Putamen (tissue), 1 donor: ENCODE measurements around the gene XIRP1.
A peak's percentile ranks its signal among the peaks of the same experiment; 100 is the strongest.
"Not testable (repeated sequence)": the region's sequence is repeated elsewhere in the genome, so short reads cannot be mapped to it uniquely, and the experiment has no call there.

ENCODE experiments used
- DNase-seq: peaks from one replicate; pipeline ENCODE4 v3.0.0-alpha.2; 2016; ENCODE audit warnings: low spot score

Gene XIRP1

GRCh38 chr3:39185959-39186691 lies 6.3 kb downstream of the XIRP1 start:
- DNase-seq = no peak

- DNase-seq = no peak
Measured at GRCh38 chr3:39185326-39185958, 7.0 kb downstream of the XIRP1 start.

- DNase-seq = no peak
Measured at GRCh38 chr3:39184968-39185285, 7.5 kb downstream of the XIRP1 start.

- DNase-seq = no peak
Measured at GRCh38 chr3:39184081-39184967, 8.1 kb downstream of the XIRP1 start.

GRCh38 chr3:39183211-39184080 lies 8.9 kb downstream of the XIRP1 start:
- no peak for DNase-seq

- no peak for DNase-seq
Measured at GRCh38 chr3:39181408-39182335, 10.7 kb downstream of the XIRP1 start.

- peak; percentile 60 for DNase-seq
Measured at GRCh38 chr3:39180546-39181346, 11.6 kb downstream of the XIRP1 start.

GRCh38 chr3:39180183-39180545 lies 12.2 kb downstream of the XIRP1 start:
- DNase-seq = no peak

GRCh38 chr3:39178553-39178952 lies 13.8 kb downstream of the XIRP1 start:
- peak; percentile 32 for DNase-seq

- DNase-seq = peak; percentile 84
Measured at GRCh38 chr3:39177708-39178332, 14.6 kb downstream of the XIRP1 start.

- no peak for DNase-seq
Measured at GRCh38 chr3:39176025-39176714, 16.2 kb downstream of the XIRP1 start.

- DNase-seq = no peak
Measured at GRCh38 chr3:39173318-39174125, 18.9 kb downstream of the XIRP1 start.

GRCh38 chr3:39171860-39172259 lies 20.5 kb downstream of the XIRP1 start:
- DNase-seq = no peak

- DNase-seq = not testable (repeated sequence)
Measured at GRCh38 chr3:39170877-39171276, 21.5 kb downstream of the XIRP1 start.

- DNase-seq = no peak
Measured at GRCh38 chr3:39170461-39170860, 21.9 kb downstream of the XIRP1 start.

GRCh38 chr3:39169712-39170111 lies 22.7 kb downstream of the XIRP1 start:
- DNase-seq = no peak

GRCh38 chr3:39168156-39168780 lies 24.1 kb downstream of the XIRP1 start:
- DNase-seq = no peak
